HG03378 (cell line): ENCODE results near the gene CFAP141.

ENCODE experiments used
- ATAC-seq: cut with Tn5 transposase; IDR thresholded peaks from one replicate; pipeline ENCODE4 v1.9.1; 2021; ENCODE audit warnings: mild to moderate bottlenecking, moderate library complexity; ENCODE audit not compliant: unreplicated experiment

CFAP141 gene

DNA sequence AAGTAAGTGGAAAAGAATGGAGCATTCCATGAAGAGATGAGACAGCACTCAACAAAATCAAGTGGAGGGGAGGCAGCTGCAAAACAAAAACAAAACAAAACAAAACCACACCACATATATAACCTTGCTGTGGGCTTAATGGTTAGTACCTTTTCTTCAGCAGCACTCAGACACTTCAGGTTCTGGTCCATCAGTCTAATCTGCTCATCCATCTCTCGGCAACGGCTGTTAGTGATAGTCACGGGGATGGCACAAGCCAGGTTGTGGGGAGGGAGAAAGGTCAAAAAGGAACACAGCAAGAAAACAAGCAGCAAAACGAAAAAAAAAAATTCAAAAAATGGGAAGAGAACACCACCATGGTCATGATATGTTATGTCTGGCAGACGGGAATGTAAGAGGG lies 34.3 kb downstream of the CFAP141 start:
- no peak for ATAC-seq

DNA sequence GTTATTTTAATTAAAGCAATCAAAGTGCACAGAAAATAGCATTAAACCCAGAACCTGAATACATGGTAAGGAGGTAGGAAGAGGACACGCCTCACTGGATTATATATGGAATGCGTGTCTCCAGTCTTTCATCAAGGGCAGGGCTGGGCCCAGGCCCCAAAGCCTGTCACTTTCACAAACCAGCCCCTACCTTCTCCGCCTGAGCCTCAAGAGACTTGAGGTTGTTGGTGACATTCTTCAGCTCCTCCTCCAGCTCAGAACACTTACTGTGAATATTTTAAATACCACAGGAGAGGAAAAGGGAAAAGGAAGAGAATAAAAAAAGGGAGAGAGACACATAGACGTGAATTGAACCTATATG lies 34.9 kb downstream of the CFAP141 start:
- no peak for ATAC-seq

DNA sequence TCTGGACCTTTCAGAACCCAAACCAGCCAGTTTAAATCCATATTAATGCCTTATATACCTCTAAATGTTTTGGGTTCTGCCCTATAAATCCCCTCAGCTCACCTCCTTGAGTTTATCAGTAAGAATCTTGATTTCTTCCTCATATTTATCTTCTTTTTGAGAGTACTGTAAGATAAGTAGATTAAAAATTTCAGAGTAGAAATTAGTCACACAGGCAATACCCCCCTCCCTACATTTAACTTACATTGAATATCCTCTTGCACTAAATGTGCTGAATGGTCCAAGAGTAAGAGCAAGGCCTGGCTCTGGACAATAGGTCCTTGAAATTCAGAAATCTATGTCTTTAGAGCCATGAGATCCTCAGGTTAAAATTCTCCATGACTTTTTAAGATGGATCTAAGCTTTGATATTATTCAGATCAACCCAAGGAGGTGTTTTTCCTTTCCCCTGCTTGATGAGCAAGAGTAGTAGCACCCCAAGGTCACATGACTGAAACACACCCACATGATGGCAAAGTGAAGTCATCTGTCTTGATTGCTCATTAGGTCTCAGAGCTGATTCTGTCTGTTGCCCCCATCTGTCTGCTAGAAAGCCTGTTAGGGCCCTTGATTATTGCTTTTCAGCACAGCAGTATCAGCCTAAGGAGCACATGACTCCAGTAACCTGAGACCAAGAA lies 35.4 kb downstream of the CFAP141 start:
- ATAC-seq = no peak

DNA sequence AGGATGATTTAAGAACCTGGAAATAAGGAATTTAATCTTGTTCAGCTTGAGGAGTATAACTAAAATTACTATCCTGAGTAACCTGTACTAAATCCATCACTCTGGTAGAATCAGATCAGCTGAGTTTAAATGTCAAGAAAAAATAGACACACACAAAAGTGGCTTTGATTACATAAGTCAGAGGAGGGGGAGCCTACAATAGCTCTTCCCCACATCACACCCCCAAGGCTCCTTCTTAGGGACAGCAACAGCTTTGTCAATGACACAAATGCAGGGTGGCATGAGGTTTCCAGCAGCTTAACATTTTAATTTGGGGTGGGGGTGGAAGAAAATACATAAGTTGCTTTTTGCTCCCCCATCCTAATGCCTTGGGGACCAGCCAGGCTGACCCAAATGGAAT lies 38.7 kb downstream of the CFAP141 start:
- no peak for ATAC-seq

DNA sequence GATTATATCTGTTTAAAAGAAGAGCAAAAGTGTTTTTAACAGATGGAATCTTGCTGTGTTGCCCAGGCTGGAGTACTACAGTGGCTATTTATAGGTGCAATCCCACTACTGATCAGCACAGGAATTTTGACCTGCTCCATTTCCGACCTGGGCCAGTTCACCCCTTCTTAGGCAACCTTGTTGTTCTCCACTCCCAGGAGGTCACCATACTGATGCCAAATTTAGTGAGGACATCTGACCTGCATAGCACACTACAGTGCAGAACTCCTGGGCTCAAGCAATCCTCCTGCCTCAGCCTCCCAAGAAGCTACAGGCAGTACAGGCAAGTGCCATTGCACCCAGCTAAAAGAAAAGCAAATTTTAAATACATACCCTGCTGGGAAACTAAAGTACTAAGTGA lies 39.9 kb downstream of the CFAP141 start:
- no peak for ATAC-seq

DNA sequence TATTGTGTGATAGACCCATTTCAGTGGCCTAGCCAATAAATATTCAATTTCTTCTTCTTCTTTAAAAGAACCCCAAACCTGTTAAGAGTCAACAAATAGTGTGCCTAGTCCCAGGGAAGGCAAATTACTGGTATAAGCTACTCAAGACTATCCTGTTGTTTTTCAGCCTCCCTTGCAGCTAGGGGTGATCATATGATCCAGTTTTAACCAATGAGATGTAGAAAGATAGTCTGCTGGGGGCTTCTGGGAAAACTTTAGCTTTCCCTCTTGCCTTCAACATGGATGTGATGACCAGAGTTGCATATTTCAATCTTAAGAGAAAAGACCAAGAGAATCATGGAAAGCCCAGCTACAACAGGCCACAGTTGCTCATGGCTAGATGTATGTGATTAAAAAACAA lies 46.6 kb downstream of the CFAP141 start:
- ATAC-seq = no peak

DNA sequence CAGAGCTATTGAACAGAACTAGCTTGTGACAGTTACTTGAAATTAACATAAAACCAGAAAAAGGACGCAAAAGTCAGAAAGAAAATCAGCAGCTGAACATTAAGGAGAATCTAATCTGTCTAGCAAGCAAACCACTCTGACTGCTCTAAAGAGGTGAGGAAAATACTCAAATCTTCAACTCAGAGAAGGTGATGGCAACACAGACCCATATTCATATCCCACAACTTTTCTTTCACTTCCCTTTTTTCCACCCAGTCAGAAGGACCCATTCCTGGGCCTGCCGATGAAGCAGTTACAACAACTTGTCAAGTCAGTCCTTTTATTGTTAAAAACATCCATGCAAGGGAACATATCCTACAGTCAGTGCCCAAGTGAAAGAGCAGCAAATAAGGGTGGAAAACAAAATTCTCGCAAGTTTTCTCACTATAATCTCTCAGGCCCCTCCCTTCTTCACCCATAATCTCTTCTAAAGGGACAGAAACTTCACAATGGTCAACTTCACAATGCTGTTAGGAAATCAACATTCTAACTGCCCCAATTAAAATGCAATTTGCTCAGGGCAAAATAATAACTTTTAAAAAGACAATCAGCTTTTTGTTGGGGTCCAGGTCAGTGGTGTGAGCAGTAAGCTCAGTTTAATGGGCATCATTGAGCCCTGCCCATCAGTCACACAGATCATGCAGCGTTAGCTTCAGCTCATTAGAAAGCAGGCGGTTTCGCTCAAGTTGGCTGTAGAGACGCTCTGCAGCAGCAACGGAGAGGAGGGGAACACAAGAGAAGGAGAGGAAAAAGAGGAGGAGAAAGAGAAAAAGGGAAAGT lies 47.6 kb downstream of the CFAP141 start:
- ATAC-seq = no peak

DNA sequence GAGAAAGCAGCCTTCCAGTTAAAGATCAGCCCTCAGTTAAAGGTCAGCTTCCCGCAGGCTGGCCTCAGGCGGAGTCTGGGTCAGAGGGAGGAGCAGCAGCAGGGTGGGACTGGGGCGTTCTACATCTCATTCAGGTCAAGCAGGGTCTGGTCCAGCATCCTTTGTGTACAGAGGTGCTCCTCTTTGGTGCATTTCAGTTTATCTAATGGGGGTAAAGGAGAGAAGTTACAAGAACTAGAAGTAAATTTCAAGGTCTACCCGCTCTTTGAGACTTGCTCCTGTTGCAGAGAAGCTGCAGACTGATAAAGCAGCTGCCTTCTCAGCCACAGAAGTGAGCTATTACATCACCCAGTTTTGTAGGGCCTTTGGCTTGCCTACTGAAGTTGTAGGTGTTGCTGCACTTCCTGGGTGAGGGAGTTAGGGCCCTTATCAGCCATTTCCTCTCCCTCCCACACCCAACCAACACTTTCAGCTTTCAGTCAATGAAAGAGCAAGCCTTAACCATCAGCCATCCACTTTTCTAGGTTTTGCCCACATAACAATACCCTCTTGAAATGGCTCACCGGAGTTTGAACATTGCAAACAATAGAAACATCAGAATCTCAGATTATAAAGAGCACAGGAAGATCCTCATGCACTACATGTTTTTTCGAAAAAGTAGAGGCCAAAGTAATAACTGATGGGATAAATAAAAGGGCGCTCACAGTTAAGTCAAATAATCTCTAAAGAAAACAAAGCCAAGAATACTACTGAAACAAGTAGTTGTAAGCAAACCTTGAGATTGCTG lies 48.4 kb downstream of the CFAP141 start:
- peak; percentile 73 for ATAC-seq

DNA sequence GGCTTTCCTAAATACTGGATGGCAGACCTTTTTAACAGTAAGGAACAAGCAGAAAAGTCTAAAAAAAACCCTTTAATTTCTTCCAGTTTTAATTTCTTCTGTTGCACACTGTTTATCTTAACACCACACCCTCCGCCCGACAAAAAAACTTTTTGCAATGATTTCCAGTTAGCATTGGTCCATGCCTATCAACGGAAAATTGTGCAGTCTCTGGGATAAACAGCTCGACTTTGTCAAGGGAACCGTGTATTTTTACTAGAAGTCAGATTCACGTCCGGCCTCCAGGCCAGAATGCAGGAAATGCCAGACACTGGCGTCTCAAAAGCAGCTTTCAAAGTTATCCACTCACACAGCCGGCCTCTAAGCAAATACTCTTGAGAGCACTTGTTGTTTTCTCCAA lies 50.9 kb downstream of the CFAP141 start:
- no peak for ATAC-seq

DNA sequence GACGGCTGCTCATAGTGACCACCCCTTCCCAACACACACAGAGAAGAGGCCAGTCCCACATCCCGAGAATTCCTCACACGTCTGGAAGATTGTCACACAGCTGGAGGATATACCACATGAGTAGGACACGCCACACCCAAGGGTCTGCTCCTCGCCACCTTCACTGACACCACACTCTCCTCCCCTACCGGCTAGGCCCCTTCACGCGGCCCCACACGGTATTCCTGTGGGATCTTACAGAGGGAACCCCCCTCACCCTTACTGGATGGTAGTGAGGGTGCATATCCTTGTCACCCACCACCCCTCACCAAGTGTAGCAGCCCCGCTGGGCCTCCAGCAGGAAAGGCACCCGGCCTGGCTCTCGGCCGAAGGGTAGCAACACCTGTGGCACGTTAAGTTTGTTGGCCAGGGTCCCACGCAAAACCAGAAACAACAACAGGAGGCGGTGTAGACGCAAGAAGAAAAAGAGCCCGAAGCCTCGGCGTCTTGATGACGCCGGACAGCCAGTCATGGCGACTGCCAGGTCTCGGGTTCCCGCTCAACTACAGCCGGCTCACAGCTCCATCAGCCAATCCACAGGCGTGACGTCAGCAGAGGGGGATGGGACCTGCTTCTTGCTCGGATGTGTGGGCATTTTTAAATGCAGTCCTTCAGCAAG lies 51.5 kb downstream of the CFAP141 start, which contains the start of gene NUP210L:
NUP210L (minus strand) TSS at position 540 of the 658 bp plus-strand sequence.
- no peak for ATAC-seq

DNA sequence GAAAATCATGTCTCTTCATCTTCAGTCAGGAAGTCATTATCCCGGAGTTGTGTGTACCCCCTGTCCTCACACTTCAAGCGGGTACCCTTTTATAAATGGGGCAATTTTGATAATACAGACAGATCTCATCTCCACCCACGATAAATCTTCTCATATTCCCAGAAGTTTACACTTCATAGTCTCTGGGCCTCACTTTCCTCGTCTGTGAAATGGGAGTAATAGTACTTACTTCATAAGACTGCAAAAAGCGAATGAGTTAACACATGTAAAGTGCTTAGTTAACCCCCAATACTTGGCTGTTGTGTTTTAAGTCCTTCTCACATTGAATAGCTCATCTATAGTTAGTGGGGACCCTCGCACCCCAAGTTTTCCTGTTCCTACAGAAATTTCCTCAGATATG lies 52.1 kb downstream of the CFAP141 start:
- ATAC-seq = no peak

DNA sequence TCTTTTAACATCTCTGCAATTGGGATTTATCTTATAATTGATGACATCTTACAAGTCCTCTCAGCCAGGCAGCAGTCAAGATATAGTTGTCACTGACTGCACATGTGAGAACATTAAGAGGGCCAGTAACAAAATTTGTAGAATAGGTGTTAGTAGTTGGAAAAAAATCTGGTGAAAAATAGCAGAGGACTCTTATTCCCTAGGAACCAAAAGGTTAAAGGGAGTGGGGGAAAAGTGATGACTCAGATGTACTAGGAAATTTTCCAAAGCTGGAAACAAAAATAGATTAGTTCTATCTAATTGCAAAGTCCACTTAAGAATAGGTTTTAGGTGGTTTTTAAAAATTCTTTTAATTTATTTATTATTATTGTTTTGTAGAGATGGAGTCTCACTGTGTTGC lies 54.8 kb downstream of the CFAP141 start:
- no peak for ATAC-seq
